HCT116 (cell line): ENCODE measurements around the gene FBXW8.

Source experiments
- CTCF ChIP-seq, 3 experiments: fragments of 200-600 bp in 1 of 3; sonication (generic) in 1 of 3; IDR thresholded peaks in 2 of 3; conservative IDR thresholded peaks in 1 of 3; 2 replicates each; pipeline ENCODE4 v1.5.1; 2012 to 2017; ENCODE audit warnings: low read depth in 2 of 3, low read length in 2 of 3, antibody characterized with exemption in 1 of 3, borderline replicate concordance in 1 of 3, control low read depth in 1 of 3, mild to moderate bottlenecking in 1 of 3, mixed read lengths in 1 of 3, mixed run types in 1 of 3, moderate library complexity in 1 of 3; ENCODE audit not compliant: insufficient read depth in 1 of 3
- EZH2 ChIP-seq: fragments of 200-600 bp; sonication (generic); IDR thresholded peaks from 2 replicates; pipeline ENCODE4 v1.6.1; 2017; ENCODE audit warnings: antibody characterized with exemption, mixed run types
- POLR2AphosphoS5 ChIP-seq: IDR thresholded peaks from 2 replicates; pipeline ENCODE4 v1.6.1; 2011; ENCODE audit warnings: mild to moderate bottlenecking, low read depth, low read length, moderate library complexity
- RAD21 ChIP-seq: IDR thresholded peaks from 2 replicates; pipeline ENCODE4 v1.6.1; 2012; ENCODE audit warnings: low read depth, mild to moderate bottlenecking
- ZFX ChIP-seq: fragments of 450-650 bp; IDR thresholded peaks from 2 replicates; pipeline ENCODE4 v1.6.1; 2017
- TF ChIP-seq, protein P1 (sequence below): IDR thresholded peaks from 2 replicates; pipeline ENCODE4 v1.6.1; 2012; ENCODE audit warnings: low read depth

GRCh38 chr12:117026343-117026742 lies 115.6 kb downstream of the FBXW8 start:
- TF ChIP-seq CTCF (IDR thresholded peaks at IDR 0.05 in 2 of 3, conservative IDR thresholded peaks at IDR 0.05 in 1 of 3; ENCODE audit: borderline replicate concordance in 1 of 3, insufficient read depth in 1 of 3, low read depth in 2 of 3, low read length in 2 of 3) = no peak
- TF ChIP-seq EZH2 = no peak
- TF ChIP-seq POLR2AphosphoS5 = no peak
- TF ChIP-seq RAD21 = no peak
- TF ChIP-seq ZFX = no peak
- TF ChIP-seq, protein P1, sequence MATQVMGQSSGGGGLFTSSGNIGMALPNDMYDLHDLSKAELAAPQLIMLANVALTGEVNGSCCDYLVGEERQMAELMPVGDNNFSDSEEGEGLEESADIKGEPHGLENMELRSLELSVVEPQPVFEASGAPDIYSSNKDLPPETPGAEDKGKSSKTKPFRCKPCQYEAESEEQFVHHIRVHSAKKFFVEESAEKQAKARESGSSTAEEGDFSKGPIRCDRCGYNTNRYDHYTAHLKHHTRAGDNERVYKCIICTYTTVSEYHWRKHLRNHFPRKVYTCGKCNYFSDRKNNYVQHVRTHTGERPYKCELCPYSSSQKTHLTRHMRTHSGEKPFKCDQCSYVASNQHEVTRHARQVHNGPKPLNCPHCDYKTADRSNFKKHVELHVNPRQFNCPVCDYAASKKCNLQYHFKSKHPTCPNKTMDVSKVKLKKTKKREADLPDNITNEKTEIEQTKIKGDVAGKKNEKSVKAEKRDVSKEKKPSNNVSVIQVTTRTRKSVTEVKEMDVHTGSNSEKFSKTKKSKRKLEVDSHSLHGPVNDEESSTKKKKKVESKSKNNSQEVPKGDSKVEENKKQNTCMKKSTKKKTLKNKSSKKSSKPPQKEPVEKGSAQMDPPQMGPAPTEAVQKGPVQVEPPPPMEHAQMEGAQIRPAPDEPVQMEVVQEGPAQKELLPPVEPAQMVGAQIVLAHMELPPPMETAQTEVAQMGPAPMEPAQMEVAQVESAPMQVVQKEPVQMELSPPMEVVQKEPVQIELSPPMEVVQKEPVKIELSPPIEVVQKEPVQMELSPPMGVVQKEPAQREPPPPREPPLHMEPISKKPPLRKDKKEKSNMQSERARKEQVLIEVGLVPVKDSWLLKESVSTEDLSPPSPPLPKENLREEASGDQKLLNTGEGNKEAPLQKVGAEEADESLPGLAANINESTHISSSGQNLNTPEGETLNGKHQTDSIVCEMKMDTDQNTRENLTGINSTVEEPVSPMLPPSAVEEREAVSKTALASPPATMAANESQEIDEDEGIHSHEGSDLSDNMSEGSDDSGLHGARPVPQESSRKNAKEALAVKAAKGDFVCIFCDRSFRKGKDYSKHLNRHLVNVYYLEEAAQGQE = no peak
